A673 (cell line): Measurements from ENCODE around the gene NDUFB11. TPM values are rescaled to one million over a fixed set of nuclear protein-coding genes. Genes with fewer than 3 reads are reported as not detected.
A peak's percentile ranks its signal among the peaks of the same experiment; 100 is the strongest.

Experiments used
- BruUV-seq: library from RNA; stranded (reverse); fragments of 400-500 nt; replicated peaks from 2 replicates; lab custom pipeline; 2021; lab: Mats Ljungman, UMichigan
- CTCF ChIA-PET: fragments of 300-600 bp; sonication (Branson Sonifier 250); formaldehyde crosslinking; loops from one replicate; lab custom pipeline; 2022; ENCODE audit warnings: antibody characterized with exemption; lab: Charles Lee
- POLR2A ChIA-PET: fragments of 300-600 bp; sonication (Branson Sonifier 250); formaldehyde crosslinking; loops from one replicate; lab custom pipeline; 2022; ENCODE audit warnings: antibody characterized with exemption; ENCODE audit not compliant: low non-redundant PET; lab: Charles Lee
- DNase-seq: peaks from one replicate; pipeline ENCODE4 v3.0.0-alpha.2; 2015; ENCODE audit warnings: low spot score
- H3K27ac ChIP-seq: fragments of 200-600 bp; sonication (generic); 2 replicates; pipeline ENCODE4 v1.5.1; 2016; ENCODE audit warnings: mixed run types, low read depth, mild to moderate bottlenecking, mixed read lengths, antibody characterized with exemption, low read length; ENCODE audit not compliant: poor library complexity, severe bottlenecking
- H3K27me3 ChIP-seq: fragments of 200-600 bp; sonication (generic); replicated peaks from 2 replicates; pipeline ENCODE4 v1.6.1; 2017; ENCODE audit warnings: mixed run types, low read depth, mild to moderate bottlenecking, mixed read lengths, antibody characterized with exemption, low read length; ENCODE audit not compliant: insufficient read depth, poor library complexity
- H3K36me3 ChIP-seq: fragments of 200-600 bp; sonication (generic); 2 replicates; pipeline ENCODE4 v1.6.1; 2016; ENCODE audit warnings: mixed run types, mild to moderate bottlenecking, mixed read lengths, antibody characterized with exemption, low read length; ENCODE audit not compliant: insufficient read depth, poor library complexity, severe bottlenecking
- H3K4me1 ChIP-seq: fragments of 200-600 bp; sonication (generic); 2 replicates; pipeline ENCODE4 v1.6.1; 2017; ENCODE audit warnings: mixed run types, mild to moderate bottlenecking, mixed read lengths, antibody characterized with exemption, low read length; ENCODE audit not compliant: insufficient read depth, poor library complexity, severe bottlenecking
- H3K4me3 ChIP-seq: fragments of 200-600 bp; sonication (generic); 2 replicates; pipeline ENCODE4 v1.5.1; 2016; ENCODE audit warnings: low read depth, mixed run types, mild to moderate bottlenecking, mixed read lengths, low read length; ENCODE audit not compliant: poor library complexity, severe bottlenecking
- H3K9me3 ChIP-seq: fragments of 200-600 bp; sonication (generic); 2 replicates; pipeline ENCODE4 v1.6.1; 2016; ENCODE audit warnings: mixed run types, low read depth, mild to moderate bottlenecking, mixed read lengths, antibody characterized with exemption, low read length; ENCODE audit not compliant: poor library complexity, severe bottlenecking
- EZH2 ChIP-seq: fragments of 200-600 bp; sonication (generic); IDR thresholded peaks from 2 replicates; pipeline ENCODE4 v1.6.1; 2017; ENCODE audit warnings: borderline replicate concordance, low read depth, mild to moderate bottlenecking, mixed read lengths, antibody characterized with exemption, low read length; ENCODE audit not compliant: poor library complexity, severe bottlenecking
- intact Hi-C: fragments of 100-400 bp; cut with micrococcal nuclease; formaldehyde crosslinking; loops from one replicate; pipeline ENCODE4 v1.10.0; 2022; ENCODE audit not compliant: unreplicated experiment
- total RNA-seq: library from RNA; stranded (reverse); gene quantifications from 2 replicates; pipeline ENCODE4 v1.2.3, GENCODE V29; 2021
- TF ChIP-seq, protein P1 (sequence below): fragments of 300-800, 200-600 bp; sonication (generic); conservative IDR thresholded peaks from 2 replicates; pipeline ENCODE4 v1.5.1; 2017; ENCODE audit warnings: low read depth, mild to moderate bottlenecking, antibody characterized with exemption, low read length, moderate library complexity, mixed read lengths

NDUFB11 gene
- total RNA-seq, 1 experiment from 2014 or later = 137 TPM

DNA sequence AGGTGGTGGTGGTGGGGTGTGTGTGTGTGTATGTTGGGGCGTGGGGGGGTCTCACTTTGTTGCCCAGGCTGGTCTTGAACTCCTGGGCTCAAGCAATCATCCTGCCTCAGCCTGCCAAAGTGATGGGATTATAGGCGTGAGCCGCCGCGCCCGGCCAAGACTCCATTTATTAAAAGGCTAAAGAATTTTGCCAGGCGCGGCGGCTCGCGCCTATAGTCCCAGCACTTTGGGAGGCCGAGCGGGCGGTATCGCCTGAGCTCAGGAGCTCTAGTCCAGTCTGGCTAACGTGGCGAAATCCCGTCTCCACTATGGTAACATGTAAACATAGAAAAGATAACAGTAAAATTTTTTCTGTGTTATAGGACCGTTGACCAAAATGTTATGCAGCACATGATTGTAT lies 45.4 kb upstream of the NDUFB11 start:
- no TSS peak for BruUV-seq
- DNase-seq = no peak
- no peak overlapping the region for H3K4me3 ChIP-seq
- ChIA-PET CTCF (no interaction called here), POLR2A (no interaction called here)
- TF ChIP-seq, protein P1, sequence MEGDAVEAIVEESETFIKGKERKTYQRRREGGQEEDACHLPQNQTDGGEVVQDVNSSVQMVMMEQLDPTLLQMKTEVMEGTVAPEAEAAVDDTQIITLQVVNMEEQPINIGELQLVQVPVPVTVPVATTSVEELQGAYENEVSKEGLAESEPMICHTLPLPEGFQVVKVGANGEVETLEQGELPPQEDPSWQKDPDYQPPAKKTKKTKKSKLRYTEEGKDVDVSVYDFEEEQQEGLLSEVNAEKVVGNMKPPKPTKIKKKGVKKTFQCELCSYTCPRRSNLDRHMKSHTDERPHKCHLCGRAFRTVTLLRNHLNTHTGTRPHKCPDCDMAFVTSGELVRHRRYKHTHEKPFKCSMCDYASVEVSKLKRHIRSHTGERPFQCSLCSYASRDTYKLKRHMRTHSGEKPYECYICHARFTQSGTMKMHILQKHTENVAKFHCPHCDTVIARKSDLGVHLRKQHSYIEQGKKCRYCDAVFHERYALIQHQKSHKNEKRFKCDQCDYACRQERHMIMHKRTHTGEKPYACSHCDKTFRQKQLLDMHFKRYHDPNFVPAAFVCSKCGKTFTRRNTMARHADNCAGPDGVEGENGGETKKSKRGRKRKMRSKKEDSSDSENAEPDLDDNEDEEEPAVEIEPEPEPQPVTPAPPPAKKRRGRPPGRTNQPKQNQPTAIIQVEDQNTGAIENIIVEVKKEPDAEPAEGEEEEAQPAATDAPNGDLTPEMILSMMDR = no peak
- no peak for TF ChIP-seq EZH2
- H3K9me3 ChIP-seq = no peaks in the 10 kb centered on the region
- no peaks in the 10 kb centered on the region for H3K27me3 ChIP-seq
- intact Hi-C loops = loop anchor here (1.0 to 5.0 kb wide), 2 partner anchors 43 to 837 kb away; partner anchors contain the start of gene USP11
- H3K36me3 ChIP-seq = peaks cover 8% of the 10 kb centered on the region
- no peak overlapping the region for H3K27ac ChIP-seq
- peaks cover 5% of the 10 kb centered on the region for H3K4me1 ChIP-seq

DNA sequence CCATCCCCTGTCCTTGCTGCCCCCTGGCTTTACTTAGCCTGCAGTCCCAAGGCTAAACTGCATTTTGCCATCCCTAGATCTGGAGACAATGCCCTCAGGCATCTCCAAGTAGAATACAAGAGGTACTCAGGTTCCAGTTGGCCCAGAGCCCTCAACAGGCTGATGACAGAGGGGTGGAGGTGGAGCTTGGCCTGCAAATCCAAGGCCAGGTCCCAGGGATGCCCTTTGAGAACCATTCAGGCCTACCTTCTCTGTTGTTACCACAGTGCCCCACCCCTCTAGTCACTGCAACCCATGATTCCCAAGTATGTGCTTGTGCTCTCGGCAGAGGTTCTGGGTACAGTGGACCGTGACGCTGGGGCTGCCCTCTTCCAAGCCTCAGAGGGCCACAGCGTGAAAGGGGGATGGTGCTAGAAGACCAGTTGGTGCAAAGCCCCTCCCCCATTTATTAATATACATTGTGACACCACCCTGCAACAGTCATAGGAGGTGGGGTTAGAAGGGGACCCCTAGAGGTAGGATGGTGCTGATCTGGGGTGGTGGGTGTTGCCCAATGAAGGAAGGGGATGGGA lies 42.7 kb upstream of the NDUFB11 start:
- no peaks in the 10 kb centered on the region for H3K27me3 ChIP-seq
- POLR2A ChIA-PET = no interaction called here
- TF ChIP-seq, protein P1 = no peak
- no peak for TF ChIP-seq EZH2

DNA sequence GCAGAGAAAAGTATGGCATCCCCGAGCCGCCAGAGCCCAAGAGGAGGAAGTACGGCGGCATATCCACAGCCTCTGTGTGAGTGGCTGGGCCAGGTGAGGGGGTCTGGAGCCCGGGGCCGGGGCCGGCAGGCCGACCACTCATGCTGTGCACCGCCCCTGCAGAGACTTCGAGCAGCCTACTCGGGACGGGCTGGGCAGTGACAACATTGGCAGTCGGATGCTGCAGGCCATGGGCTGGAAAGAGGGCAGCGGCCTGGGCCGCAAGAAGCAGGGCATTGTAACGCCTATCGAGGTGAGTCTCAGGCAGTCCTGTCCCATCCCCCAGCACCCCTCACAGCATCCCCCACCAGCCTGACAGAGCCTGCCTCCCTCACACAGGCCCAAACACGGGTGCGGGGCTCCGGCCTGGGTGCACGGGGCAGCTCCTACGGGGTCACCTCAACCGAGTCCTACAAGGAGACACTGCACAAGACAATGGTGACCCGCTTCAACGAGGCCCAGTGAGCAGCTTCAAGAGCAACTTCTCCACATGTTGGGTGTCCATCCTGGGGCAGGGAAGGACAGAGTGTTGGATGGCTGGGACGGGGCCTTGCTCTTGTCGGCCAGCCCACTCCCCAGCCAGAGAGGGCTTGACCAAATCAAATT lies 41.7 kb upstream of the NDUFB11 start:
- H3K9me3 ChIP-seq = no peaks in the 10 kb centered on the region
- H3K4me1 ChIP-seq = no peaks in the 10 kb centered on the region
- H3K27me3 ChIP-seq = no peaks in the 10 kb centered on the region
- no peak for TF ChIP-seq EZH2
- TF ChIP-seq, protein P1 = no peak
- BruUV-seq = TSS peak; percentile 71
- POLR2A ChIA-PET = no interaction called here
- no peak overlapping the region for H3K4me3 ChIP-seq
- CTCF ChIA-PET = no interaction called here
- intact Hi-C loops = no loop called here
- DNase-seq = no peak
- H3K27ac ChIP-seq = no peak overlapping the region
- H3K36me3 ChIP-seq = peaks cover 26% of the 10 kb centered on the region

More for the DNA sequence above, 42.7 kb upstream of the NDUFB11 start:
- BruUV-seq = no TSS peak
- Histone ChIP-seq H3K27ac (no peak overlapping the region), H3K4me3 (no peak overlapping the region), H3K9me3 (no peaks in the 10 kb centered on the region), H3K4me1 (no peaks in the 10 kb centered on the region), H3K36me3 (peaks cover 16% of the 10 kb centered on the region)
- intact Hi-C loops = no loop called here
- DNase-seq = no peak
- CTCF ChIA-PET = no interaction called here
